Liver (tissue), 9 donors: ENCODE results near the gene RGMA. TPM values are rescaled to one million over a fixed set of nuclear protein-coding genes. Genes with fewer than 3 reads are reported as not detected.

Source experiments
- DNase-seq: peaks from one replicate; pipeline ENCODE4 v3.0.0-alpha.2; 2017; ENCODE audit warnings: low spot score
- H3K27ac ChIP-seq, 2 donors: one replicate each; pipeline ENCODE4 v1.7.0; 2013; ENCODE audit warnings: inconsistent platforms in 2 of 2, low read length in 2 of 2, control low read depth in 1 of 2, low read depth in 1 of 2, mild to moderate bottlenecking in 1 of 2
- H3K27me3 ChIP-seq, 4 donors: one replicate each; pipeline versions ENCODE4 v1.6.1 to v1.7.0; 2013; ENCODE audit warnings: low read length in 3 of 4, inconsistent platforms in 1 of 4, mild to moderate bottlenecking in 1 of 4, moderate library complexity in 1 of 4; ENCODE audit not compliant: control insufficient read depth in 4 of 4, insufficient read depth in 4 of 4
- H3K36me3 ChIP-seq, 4 donors: one replicate each; pipeline versions ENCODE4 v1.6.1 to v1.7.0; 2013; ENCODE audit warnings: low read length in 3 of 4, mild to moderate bottlenecking in 3 of 4, low read depth in 1 of 4, moderate library complexity in 1 of 4; ENCODE audit not compliant: control insufficient read depth in 4 of 4, insufficient read depth in 3 of 4
- H3K4me1 ChIP-seq, 4 donors: one replicate each; pipeline versions ENCODE4 v1.6.1 to v1.7.0; 2013; ENCODE audit warnings: low read length in 3 of 4, mild to moderate bottlenecking in 3 of 4, moderate library complexity in 1 of 4; ENCODE audit not compliant: control insufficient read depth in 4 of 4, insufficient read depth in 4 of 4
- H3K4me3 ChIP-seq, 3 donors: one replicate each; pipeline versions ENCODE4 v1.6.1 to v1.7.0; 2013; ENCODE audit warnings: low read length in 3 of 3, control low read depth in 1 of 3, low read depth in 1 of 3, mild to moderate bottlenecking in 1 of 3
- H3K9ac ChIP-seq, 2 donors: one replicate each; pipeline ENCODE4 v1.7.0; 2013; ENCODE audit warnings: low read length in 2 of 2, mild to moderate bottlenecking in 2 of 2, moderate library complexity in 2 of 2, control low read depth in 1 of 2, low read depth in 1 of 2
- H3K9me3 ChIP-seq, 4 donors: one replicate each; pipeline versions ENCODE4 v1.6.1 to v1.7.0; 2013; ENCODE audit warnings: low read length in 3 of 4; ENCODE audit not compliant: control insufficient read depth in 4 of 4
- EGR1 ChIP-seq, 2 donors: IDR thresholded peaks; 2 replicates each; pipeline ENCODE4 v1.6.1; 2016 to 2018; ENCODE audit warnings: antibody characterized with exemption in 2 of 2, low read depth in 2 of 2
- FOXA1 ChIP-seq: IDR thresholded peaks from 2 replicates; pipeline ENCODE4 v1.6.1; 2016; ENCODE audit warnings: antibody characterized with exemption
- FOXA2 ChIP-seq: IDR thresholded peaks from 2 replicates; pipeline ENCODE4 v1.6.1; 2016; ENCODE audit warnings: antibody characterized with exemption
- HNF4A ChIP-seq, 2 donors: conservative IDR thresholded peaks; 2 replicates each; pipeline ENCODE4 v1.6.1; 2016; ENCODE audit warnings: antibody characterized with exemption in 2 of 2, mild to moderate bottlenecking in 2 of 2
- HNF4G ChIP-seq: IDR thresholded peaks from 2 replicates; pipeline ENCODE4 v1.6.1; 2016; ENCODE audit warnings: antibody characterized with exemption
- JUND ChIP-seq, 2 donors: IDR thresholded peaks; 2 replicates each; pipeline ENCODE4 v1.6.1; 2016; ENCODE audit warnings: antibody characterized with exemption in 2 of 2
- NR2F2 ChIP-seq: IDR thresholded peaks from 2 replicates; pipeline ENCODE4 v1.6.1; 2016; ENCODE audit warnings: antibody characterized with exemption
- RAD21 ChIP-seq, 2 donors: IDR thresholded peaks; 2 replicates each; pipeline ENCODE4 v1.6.1; 2016; ENCODE audit warnings: antibody characterized with exemption in 2 of 2, mild to moderate bottlenecking in 2 of 2
- RXRA ChIP-seq, 2 donors: IDR thresholded peaks; 2 replicates each; pipeline ENCODE4 v1.6.1; 2017 to 2018; ENCODE audit warnings: antibody characterized with exemption in 2 of 2, mild to moderate bottlenecking in 1 of 2
- SP1 ChIP-seq: IDR thresholded peaks from 2 replicates; pipeline ENCODE4 v1.6.1; 2018; ENCODE audit warnings: antibody characterized with exemption, mild to moderate bottlenecking
- TAF1 ChIP-seq: conservative IDR thresholded peaks from 2 replicates; pipeline ENCODE4 v1.6.1; 2016; ENCODE audit warnings: antibody characterized with exemption, mild to moderate bottlenecking
- YY1 ChIP-seq: IDR thresholded peaks from 2 replicates; pipeline ENCODE4 v1.6.1; 2016; ENCODE audit warnings: antibody characterized with exemption, mild to moderate bottlenecking
- WGBS: extraction: QIAGEN DNeasy Blood & Tissue Kit; methylation state at CpG from one replicate; pipeline ENCODE4 v1.1.7; 2013; 5-methylcytosine and 5-hydroxymethylcytosine counted together
- polyA plus RNA-seq, 2 donors: library from polyadenylated mRNA; stranded (reverse) in 1 of 2; unstranded in 1 of 2; fragments of 200-250 nt in 1 of 2; fragments of >200 nt in 1 of 2; fragmentation: Nextera tagmentation in 1 of 2; extraction: Ambion mirVana in 1 of 2; gene quantifications; one replicate each; pipeline versions ENCODE4 v1.2.1 to v1.2.3, GENCODE V29; 2013 to 2015
- total RNA-seq, 2 donors: library from RNA; depleted of rRNA; stranded (reverse); fragments of >200 nt; gene quantifications; one replicate each; pipeline ENCODE4 v1.2.3, GENCODE V29; 2014
- TF ChIP-seq, protein P1 (sequence below): IDR thresholded peaks from 2 replicates; pipeline ENCODE4 v1.6.1; 2016; ENCODE audit warnings: antibody characterized with exemption
- TF ChIP-seq, protein P2 (sequence below): IDR thresholded peaks from 2 replicates; pipeline ENCODE4 v1.6.1; 2016; ENCODE audit warnings: antibody characterized with exemption
- TF ChIP-seq, protein P3 (sequence below): IDR thresholded peaks from 2 replicates; pipeline ENCODE4 v1.6.1; 2016; ENCODE audit warnings: antibody characterized with exemption
- TF ChIP-seq, protein P4 (sequence below): fragments of 150-350 bp; IDR thresholded peaks from 2 replicates; pipeline ENCODE4 v1.5.1; 2017; ENCODE audit warnings: improper control_type of control experiment, low read depth, low read length; ENCODE audit not compliant: missing input control
- TF ChIP-seq, protein P5 (sequence below): IDR thresholded peaks from 2 replicates; pipeline ENCODE4 v1.6.1; 2016; ENCODE audit warnings: antibody characterized with exemption, mild to moderate bottlenecking
- donor health status: healthy.
- donor health status: healthy.
- donor health status: healthy.
- donor health status: healthy.
- donor health status: healthy.

Gene RGMA
- total and polyA plus RNA-seq, 4 donors, result 0.15 to 0.33 (median 0.18) TPM; not detected in 1

DNA sequence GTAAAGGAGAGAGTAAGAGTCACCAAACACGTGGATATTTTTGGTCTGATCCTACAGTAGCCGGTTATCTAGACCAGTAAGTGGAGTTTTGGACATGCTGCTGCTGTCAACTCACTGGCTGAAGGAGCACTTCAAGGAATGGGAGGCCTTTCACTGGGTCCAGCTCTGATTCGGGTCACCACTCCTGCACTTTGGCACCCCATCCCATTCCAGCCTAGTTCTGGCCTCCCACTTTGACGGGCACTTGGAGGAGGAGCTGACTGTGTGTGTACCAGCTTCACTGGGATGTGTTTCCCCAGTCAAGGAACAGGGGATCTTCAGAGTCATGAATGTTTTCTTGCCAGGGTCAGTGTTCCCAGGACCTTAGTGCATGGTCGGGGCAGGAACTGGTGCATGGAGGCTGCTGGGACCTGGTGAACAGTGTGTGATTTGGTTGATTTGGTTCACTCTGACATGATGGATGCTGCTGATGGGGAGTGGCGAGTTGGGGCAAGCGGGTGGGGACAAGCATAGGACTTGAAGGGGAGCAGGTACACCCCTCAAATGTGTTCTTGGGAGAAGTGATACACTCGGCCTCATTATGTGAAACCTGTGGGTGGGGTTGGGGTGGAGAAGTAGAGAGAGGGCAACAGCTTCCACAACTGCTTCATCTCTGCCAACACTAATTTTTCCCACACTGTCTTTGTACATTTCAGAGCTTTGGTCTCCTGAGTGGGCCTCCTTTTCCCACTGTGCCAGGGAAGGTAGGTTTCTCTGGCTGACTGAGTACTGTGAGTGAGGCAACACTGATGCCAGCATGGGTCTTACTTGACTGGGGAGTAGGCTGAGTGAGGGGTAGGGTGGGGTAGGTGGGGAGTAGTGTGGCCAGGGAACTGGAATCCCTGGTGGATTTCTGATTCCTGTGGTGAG is 64.0 kb downstream of the RGMA start:
- Histone ChIP-seq H3K9ac (no peak overlapping the region), H3K4me3 (no peak overlapping the region), H3K9me3 (no peaks in the 10 kb centered on the region), H3K4me1 (peaks cover 9 to 46% (median 34%) of the 10 kb centered on the region in 4 donors), H3K36me3 (peaks cover 15 to 54% (median 43%) of the 10 kb centered on the region in 4 donors), H3K27ac (no peak overlapping the region), H3K27me3 (no peaks in the 10 kb centered on the region)
- TF ChIP-seq RXRA (IDR thresholded peaks at IDR 0.05) (no peak), YY1 (no peak), TAF1 (no peak), NR2F2 (no peak), FOXA1 (no peak), EGR1 (IDR thresholded peaks at IDR 0.05; ENCODE audit: low read depth in 2 of 2) (no peak), HNF4A (conservative IDR thresholded peaks at IDR 0.05) (no peak), FOXA2 (no peak), RAD21 (IDR thresholded peaks at IDR 0.05) (no peak), SP1 (no peak)
- TF ChIP-seq, protein P1, sequence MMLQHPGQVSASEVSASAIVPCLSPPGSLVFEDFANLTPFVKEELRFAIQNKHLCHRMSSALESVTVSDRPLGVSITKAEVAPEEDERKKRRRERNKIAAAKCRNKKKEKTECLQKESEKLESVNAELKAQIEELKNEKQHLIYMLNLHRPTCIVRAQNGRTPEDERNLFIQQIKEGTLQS, result no peak
- TF ChIP-seq, protein P2, sequence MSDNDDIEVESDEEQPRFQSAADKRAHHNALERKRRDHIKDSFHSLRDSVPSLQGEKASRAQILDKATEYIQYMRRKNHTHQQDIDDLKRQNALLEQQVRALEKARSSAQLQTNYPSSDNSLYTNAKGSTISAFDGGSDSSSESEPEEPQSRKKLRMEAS, result no peak
- DNase-seq, result no peak
- 92% methylated on average over 8 of the region's 8 CpGs for WGBS

DNA sequence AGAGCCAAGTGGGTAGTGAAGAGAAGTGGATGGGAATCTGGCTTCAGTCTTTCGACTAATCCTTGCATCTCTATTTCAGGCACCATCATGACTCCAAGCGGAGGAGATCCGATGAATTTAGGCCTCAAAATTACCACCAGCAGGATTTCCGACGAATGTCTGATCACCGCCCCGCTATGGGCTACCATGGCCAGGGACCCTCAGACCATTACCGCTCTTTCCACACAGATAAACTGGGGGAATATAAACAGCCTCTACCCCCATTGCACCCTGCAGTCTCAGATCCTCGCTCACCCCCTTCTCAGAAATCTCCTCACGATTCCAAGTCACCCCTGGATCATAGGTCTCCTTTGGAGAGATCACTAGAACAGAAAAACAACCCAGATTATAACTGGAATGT is 64.7 kb downstream of the RGMA start:
- no peaks in the 10 kb centered on the region for H3K27me3 ChIP-seq

DNA sequence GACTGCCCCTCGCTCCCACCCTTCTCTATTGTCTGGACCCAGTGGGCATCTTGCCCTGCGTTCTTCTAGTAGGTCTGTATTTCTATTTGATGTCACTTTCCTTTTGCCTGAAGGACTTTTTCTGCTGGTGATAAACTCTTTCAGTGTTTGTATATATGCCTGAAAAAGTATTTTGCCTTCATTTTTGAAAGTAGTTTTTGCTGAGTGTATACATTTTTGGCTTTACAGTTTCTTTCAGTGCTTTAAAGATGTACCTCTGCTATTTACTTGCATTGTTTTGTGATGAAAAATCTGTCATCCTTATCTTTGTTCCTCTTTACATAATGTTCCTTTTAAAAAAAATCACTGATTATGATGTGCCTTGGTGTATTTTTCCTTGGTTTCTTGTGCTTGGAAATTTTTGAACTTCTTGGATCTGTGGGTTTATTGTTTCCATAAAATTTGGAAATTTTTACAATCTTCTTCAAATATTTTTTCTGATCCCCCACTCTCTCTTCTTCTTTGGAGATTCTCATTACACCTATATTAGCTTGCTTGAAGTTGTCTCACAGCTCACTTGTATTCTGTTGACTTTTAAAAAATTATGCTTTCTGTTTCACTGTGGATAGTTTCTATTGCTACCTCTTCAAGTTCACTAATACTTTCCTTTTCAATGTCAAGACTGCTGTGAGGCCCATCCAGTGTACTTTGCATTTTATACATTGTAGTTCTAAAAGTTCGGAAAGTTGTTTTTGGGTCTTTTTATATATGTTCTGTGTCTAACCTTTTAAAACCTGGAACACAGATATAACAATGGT is 67.8 kb downstream of the RGMA start:
- WGBS, result 97% methylated on average over 3 of the region's 3 CpGs
- Histone ChIP-seq H3K9ac (no peak overlapping the region), H3K4me1 (peaks cover 0 to 8% (median 2%) of the 10 kb centered on the region in 4 donors), H3K27ac (no peak overlapping the region), H3K27me3 (no peaks in the 10 kb centered on the region), H3K36me3 (peaks cover 31 to 84% (median 71%) of the 10 kb centered on the region in 4 donors), H3K4me3 (no peak overlapping the region), H3K9me3 (no peaks in the 10 kb centered on the region)
- DNase-seq, result no peak
- TF ChIP-seq YY1 (no peak), RXRA (IDR thresholded peaks at IDR 0.05) (no peak), JUND (IDR thresholded peaks at IDR 0.05) (no peak), RAD21 (IDR thresholded peaks at IDR 0.05) (no peak), HNF4A (conservative IDR thresholded peaks at IDR 0.05) (no peak), HNF4G (no peak), FOXA1 (no peak), SP1 (no peak), FOXA2 (no peak)
- TF ChIP-seq, protein P3, sequence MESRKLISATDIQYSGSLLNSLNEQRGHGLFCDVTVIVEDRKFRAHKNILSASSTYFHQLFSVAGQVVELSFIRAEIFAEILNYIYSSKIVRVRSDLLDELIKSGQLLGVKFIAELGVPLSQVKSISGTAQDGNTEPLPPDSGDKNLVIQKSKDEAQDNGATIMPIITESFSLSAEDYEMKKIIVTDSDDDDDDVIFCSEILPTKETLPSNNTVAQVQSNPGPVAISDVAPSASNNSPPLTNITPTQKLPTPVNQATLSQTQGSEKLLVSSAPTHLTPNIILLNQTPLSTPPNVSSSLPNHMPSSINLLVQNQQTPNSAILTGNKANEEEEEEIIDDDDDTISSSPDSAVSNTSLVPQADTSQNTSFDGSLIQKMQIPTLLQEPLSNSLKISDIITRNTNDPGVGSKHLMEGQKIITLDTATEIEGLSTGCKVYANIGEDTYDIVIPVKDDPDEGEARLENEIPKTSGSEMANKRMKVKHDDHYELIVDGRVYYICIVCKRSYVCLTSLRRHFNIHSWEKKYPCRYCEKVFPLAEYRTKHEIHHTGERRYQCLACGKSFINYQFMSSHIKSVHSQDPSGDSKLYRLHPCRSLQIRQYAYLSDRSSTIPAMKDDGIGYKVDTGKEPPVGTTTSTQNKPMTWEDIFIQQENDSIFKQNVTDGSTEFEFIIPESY, result no peak
- TF ChIP-seq, protein P4, sequence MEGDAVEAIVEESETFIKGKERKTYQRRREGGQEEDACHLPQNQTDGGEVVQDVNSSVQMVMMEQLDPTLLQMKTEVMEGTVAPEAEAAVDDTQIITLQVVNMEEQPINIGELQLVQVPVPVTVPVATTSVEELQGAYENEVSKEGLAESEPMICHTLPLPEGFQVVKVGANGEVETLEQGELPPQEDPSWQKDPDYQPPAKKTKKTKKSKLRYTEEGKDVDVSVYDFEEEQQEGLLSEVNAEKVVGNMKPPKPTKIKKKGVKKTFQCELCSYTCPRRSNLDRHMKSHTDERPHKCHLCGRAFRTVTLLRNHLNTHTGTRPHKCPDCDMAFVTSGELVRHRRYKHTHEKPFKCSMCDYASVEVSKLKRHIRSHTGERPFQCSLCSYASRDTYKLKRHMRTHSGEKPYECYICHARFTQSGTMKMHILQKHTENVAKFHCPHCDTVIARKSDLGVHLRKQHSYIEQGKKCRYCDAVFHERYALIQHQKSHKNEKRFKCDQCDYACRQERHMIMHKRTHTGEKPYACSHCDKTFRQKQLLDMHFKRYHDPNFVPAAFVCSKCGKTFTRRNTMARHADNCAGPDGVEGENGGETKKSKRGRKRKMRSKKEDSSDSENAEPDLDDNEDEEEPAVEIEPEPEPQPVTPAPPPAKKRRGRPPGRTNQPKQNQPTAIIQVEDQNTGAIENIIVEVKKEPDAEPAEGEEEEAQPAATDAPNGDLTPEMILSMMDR, result no peak
- TF ChIP-seq, protein P5, sequence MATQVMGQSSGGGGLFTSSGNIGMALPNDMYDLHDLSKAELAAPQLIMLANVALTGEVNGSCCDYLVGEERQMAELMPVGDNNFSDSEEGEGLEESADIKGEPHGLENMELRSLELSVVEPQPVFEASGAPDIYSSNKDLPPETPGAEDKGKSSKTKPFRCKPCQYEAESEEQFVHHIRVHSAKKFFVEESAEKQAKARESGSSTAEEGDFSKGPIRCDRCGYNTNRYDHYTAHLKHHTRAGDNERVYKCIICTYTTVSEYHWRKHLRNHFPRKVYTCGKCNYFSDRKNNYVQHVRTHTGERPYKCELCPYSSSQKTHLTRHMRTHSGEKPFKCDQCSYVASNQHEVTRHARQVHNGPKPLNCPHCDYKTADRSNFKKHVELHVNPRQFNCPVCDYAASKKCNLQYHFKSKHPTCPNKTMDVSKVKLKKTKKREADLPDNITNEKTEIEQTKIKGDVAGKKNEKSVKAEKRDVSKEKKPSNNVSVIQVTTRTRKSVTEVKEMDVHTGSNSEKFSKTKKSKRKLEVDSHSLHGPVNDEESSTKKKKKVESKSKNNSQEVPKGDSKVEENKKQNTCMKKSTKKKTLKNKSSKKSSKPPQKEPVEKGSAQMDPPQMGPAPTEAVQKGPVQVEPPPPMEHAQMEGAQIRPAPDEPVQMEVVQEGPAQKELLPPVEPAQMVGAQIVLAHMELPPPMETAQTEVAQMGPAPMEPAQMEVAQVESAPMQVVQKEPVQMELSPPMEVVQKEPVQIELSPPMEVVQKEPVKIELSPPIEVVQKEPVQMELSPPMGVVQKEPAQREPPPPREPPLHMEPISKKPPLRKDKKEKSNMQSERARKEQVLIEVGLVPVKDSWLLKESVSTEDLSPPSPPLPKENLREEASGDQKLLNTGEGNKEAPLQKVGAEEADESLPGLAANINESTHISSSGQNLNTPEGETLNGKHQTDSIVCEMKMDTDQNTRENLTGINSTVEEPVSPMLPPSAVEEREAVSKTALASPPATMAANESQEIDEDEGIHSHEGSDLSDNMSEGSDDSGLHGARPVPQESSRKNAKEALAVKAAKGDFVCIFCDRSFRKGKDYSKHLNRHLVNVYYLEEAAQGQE, result no peak
- TF ChIP-seq, protein P1, result no peak

More for the DNA sequence above, 64.7 kb downstream of the RGMA start:
- Histone ChIP-seq H3K36me3 (peaks cover 21 to 61% (median 49%) of the 10 kb centered on the region in 4 donors), H3K4me1 (peaks cover 6 to 39% (median 28%) of the 10 kb centered on the region in 4 donors), H3K4me3 (no peak overlapping the region), H3K9ac (no peak overlapping the region), H3K9me3 (no peaks in the 10 kb centered on the region), H3K27ac (no peak overlapping the region)
- 97% methylated on average over 10 of the region's 10 CpGs for WGBS
- no peak for DNase-seq
- no peak for TF ChIP-seq FOXA2
